Measurements from ENCODE around the gene CLASP1.

The CLASP1 gene

GRCh38 chr2:121505005-121505404, 144.3 kb downstream of the CLASP1 start:
- H3K27ac ChIP-seq, result no peak overlapping the region
- TF ChIP-seq CTCF (conservative IDR thresholded peaks at IDR 0.05) (no peak), ZFX (IDR thresholded peaks at IDR 0.05) (no peak)

DNA sequence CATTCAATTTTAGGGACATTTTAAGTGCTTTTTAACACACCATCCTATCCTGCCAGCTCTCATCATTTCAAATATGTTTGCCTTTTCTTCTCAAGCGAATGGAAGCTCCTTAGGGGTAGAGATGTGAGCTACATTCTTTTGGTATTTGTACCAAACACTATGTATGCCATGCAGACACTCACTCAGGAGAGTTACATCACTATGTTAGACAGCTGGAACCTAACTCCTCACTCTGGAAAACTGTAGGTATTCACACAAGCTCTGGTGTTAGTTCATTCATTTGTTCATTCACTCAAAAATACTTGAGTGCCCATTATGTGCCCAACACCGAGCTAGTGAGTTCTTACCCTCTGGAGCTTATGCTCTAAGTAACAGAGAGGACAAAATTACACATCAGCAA, 144.9 kb downstream of the CLASP1 start:
- no peak overlapping the region for H3K27ac ChIP-seq
- TF ChIP-seq CTCF (conservative IDR thresholded peaks at IDR 0.05) (no peak), ZFX (IDR thresholded peaks at IDR 0.05) (no peak)

DNA sequence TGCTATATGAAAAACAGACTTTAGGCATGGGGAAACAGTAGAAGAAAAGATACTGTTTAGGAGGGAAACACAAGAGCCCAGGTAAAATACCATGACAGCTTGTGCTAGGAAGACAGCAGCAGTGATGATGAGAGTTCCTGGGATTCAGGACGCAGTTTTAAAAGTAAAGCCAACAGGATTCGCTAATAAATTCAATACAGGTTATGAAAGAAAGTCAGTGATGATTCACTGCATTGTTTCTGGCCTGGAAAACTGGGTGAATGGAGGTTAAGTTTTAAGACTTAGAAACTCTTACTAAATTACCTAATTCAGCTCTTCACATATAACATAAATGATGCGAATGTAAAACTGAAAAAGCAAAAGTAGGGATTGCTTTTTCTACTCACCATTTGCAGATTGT, 146.5 kb downstream of the CLASP1 start:
- no peak overlapping the region for H3K27ac ChIP-seq
- TF ChIP-seq ZFX (IDR thresholded peaks at IDR 0.05) (no peak), CTCF (conservative IDR thresholded peaks at IDR 0.05) (no peak)

DNA sequence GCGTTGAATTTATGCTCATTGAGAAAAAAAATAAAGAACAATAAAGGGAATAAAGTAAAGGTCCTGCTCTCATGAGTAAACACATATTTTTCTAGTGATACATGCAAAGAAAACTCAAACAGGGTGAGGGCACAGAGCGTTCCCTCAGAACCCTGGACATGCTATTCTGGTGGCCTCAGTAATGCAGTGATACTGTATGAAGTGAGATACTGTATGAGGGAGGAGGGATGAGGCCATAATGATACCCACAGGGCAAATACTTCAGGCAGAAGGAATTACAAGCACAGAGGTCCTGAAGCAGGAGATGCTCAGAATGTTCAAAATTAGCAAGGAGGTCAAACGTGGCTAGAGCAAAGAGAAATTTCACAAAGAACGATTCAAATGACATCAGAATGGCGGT, 147.0 kb downstream of the CLASP1 start:
- no peak overlapping the region for H3K27ac ChIP-seq
- TF ChIP-seq CTCF (conservative IDR thresholded peaks at IDR 0.05) (no peak), ZFX (IDR thresholded peaks at IDR 0.05) (no peak)

DNA sequence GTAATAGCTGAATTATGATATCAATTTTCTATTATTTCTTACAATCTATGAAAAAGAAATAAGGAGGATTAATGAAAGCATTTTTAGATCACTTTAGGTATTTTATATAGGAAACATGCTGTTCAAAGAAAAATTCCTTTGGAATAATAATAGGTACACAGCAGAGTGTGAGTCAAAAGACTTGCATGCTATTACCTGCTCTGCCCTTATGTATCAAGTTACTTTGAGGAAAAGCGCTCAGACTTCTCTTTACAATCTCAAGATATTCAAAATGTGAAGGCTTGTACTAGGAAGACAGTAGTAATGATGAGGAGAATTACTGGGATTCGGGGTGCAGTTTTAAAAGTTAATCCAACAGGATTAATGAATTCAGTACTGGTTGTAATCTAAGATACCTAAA, 147.7 kb downstream of the CLASP1 start:
- TF ChIP-seq ZFX (IDR thresholded peaks at IDR 0.05) (no peak), CTCF (conservative IDR thresholded peaks at IDR 0.05) (no peak)
- no peak overlapping the region for H3K27ac ChIP-seq

- H3K27ac ChIP-seq, result no peak overlapping the region
- no peak for TF ChIP-seq CTCF (conservative IDR thresholded peaks at IDR 0.05)
- TF ChIP-seq ZFX (IDR thresholded peaks at IDR 0.05), result no peak
Observed at GRCh38 chr2:121501031-121501430, 148.2 kb downstream of the CLASP1 start.

DNA sequence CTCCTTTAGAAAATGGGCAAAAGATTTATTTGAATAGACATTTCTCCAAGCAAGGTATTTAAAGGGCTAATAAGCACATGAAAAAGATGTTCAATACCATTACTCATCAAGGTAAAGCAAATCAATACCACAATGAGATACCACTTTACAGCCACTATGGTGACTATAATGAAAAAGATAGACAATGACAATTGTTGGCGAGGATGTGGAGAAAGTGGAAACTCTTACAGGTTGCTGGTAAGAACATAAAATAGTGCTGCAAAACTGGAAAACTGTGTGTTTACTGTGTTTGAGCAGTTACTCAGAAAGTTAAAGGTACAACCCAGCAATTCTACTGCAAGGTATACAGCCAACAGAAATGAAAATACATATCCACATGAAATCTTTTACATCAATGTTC, 150.5 kb downstream of the CLASP1 start:
- TF ChIP-seq CTCF (conservative IDR thresholded peaks at IDR 0.05) (no peak), ZFX (IDR thresholded peaks at IDR 0.05) (no peak)
- H3K27ac ChIP-seq, result no peak overlapping the region
